CD4-positive, alpha-beta T cell treated with Interleukin-6 for 4 hours (primary cell): ENCODE results near the gene YTHDF1.
"Not testable (repeated sequence)": the region's sequence is repeated elsewhere in the genome, so short reads cannot be mapped to it uniquely, and the experiment has no call there.

Experiments used
- DNase-seq: peaks from one replicate; pipeline ENCODE4 v3.0.0-alpha.2; 2020; ENCODE audit warnings: mixed read lengths

The YTHDF1 gene

GRCh38 chr20:63226042-63226943 lies 10.4 kb upstream of the YTHDF1 start:
- no peak for DNase-seq

GRCh38 chr20:63225082-63225454 lies 9.1 kb upstream of the YTHDF1 start:
- no peak for DNase-seq

- DNase-seq, result no peak
Observed at GRCh38 chr20:63224412-63225081, 8.6 kb upstream of the YTHDF1 start.

GRCh38 chr20:63223826-63224207 lies 7.9 kb upstream of the YTHDF1 start:
- DNase-seq, result no peak

GRCh38 chr20:63223121-63223825 lies 7.3 kb upstream of the YTHDF1 start:
- peak; percentile 59 for DNase-seq

GRCh38 chr20:63222541-63222940 lies 6.6 kb upstream of the YTHDF1 start:
- DNase-seq, result no peak

- DNase-seq, result not testable (repeated sequence)
Observed at GRCh38 chr20:63221400-63222053, 5.6 kb upstream of the YTHDF1 start.

- DNase-seq, result no peak
Observed at GRCh38 chr20:63220696-63221399, 4.9 kb upstream of the YTHDF1 start.

- no peak for DNase-seq
Observed at GRCh38 chr20:63219866-63220521, 4.1 kb upstream of the YTHDF1 start.

GRCh38 chr20:63219447-63219821 lies 3.5 kb upstream of the YTHDF1 start:
- DNase-seq, result no peak

- DNase-seq, result no peak
Observed at GRCh38 chr20:63218701-63219446, 2.9 kb upstream of the YTHDF1 start.

GRCh38 chr20:63217706-63218105 lies 1.8 kb upstream of the YTHDF1 start:
- DNase-seq, result no peak

GRCh38 chr20:63216849-63217471 lies 1.0 kb upstream of the YTHDF1 start:
- DNase-seq, result no peak

GRCh38 chr20:63215101-63216040 lies 560 bp downstream of the YTHDF1 start:
- DNase-seq, result peak; percentile 17

GRCh38 chr20:63214514-63214913 lies 1.4 kb downstream of the YTHDF1 start:
- DNase-seq, result no peak

GRCh38 chr20:63212792-63213191 lies 3.1 kb downstream of the YTHDF1 start:
- DNase-seq, result no peak

- DNase-seq, result no peak
Observed at GRCh38 chr20:63212393-63212730, 3.6 kb downstream of the YTHDF1 start.

- DNase-seq, result no peak
Observed at GRCh38 chr20:63210011-63210605, 5.8 kb downstream of the YTHDF1 start.

- DNase-seq, result no peak
Observed at GRCh38 chr20:63208346-63208909, 7.5 kb downstream of the YTHDF1 start.
